ENCODE data around the gene NKX6-2.

NKX6-2 gene

GRCh38 chr10:132738454-132739224 is 47.3 kb downstream of the NKX6-2 start:
- no peak for DNase-seq (ENCODE audit: low read depth, low spot score)

- DNase-seq (ENCODE audit: low read depth, low spot score): no peak
Observed at GRCh38 chr10:132737390-132738048, 48.4 kb downstream of the NKX6-2 start.

GRCh38 chr10:132735923-132736391 is 50.0 kb downstream of the NKX6-2 start:
- DNase-seq (ENCODE audit: low read depth, low spot score): no peak

- DNase-seq (ENCODE audit: low read depth, low spot score): no peak
Observed at GRCh38 chr10:132735341-132735775, 50.6 kb downstream of the NKX6-2 start.

- no peak for DNase-seq (ENCODE audit: low read depth, low spot score)
Observed at GRCh38 chr10:132733926-132734325, 52.0 kb downstream of the NKX6-2 start.
